CD4-positive, alpha-beta T cell treated with Interleukin-17A for 1 hour (primary cell): Measurements from ENCODE around the gene ACTRT2.

Experiments used
- DNase-seq: peaks from one replicate; pipeline ENCODE4 v3.0.0-alpha.2; 2020

The ACTRT2 gene

DNA sequence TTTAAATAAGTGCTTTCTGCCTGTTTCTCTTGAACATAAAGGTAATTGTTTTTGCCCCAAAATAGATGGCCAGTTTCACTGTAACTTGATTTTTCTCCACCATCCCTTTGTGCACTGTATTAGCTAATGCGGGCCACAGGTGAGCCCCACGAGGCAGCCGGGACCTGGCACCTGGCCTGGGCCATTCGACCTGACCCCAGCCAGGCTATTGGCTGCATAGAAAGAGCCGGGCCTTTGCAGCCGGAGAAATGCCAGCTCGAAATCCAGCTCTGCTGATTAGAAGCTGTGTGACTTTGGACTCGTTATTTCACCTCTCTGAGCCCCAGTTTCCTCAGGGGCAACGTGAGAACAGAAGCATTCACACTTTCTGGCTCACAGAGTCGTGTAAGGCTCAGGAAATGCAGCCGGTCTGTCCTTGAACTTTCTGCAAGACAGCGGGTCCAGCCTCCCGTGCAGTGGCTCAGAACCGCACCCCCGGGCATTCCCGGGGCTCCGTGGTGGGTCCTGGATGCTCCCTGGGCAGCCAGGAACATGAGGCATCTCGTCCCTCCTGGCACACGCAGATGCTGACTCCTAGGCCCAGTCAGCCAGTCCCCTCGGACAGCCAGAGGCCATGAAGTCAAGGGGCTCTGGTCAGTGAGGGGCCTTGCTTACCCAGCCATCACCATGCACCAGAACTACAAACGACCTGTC is 37.4 kb upstream of the ACTRT2 start:
- no peak for DNase-seq

DNA sequence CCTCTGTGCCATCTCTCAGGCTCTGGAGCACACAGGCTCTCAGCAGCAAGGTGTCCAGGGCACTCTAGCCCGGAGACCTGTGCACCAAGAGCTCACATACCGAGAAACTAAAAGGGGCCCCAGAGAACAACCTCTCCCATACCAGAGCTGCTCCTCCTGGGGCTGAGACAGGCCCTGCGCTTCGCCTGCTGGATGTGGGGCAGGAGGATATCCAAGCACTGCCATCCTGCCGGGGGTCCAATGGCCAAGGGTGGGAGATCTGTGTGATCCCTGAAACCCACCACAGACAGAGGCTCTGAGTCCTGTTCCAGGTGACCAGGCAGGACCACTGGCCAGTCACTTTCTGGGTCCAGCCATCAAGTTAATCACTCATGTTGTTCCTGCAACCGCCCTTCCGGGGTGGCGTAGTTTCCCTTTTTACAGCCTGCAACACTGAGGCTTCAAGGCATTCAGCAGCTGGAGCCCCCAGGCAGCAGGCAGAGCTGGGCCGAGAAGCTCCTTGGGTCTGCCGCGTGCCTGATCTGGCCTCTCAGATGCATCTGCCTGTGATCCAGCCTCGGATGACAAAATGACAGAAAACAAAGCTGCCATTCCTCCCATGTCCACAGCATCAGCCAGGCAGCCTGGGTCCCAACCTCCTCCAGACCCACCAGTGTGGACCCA is 36.7 kb upstream of the ACTRT2 start:
- DNase-seq = no peak

DNA sequence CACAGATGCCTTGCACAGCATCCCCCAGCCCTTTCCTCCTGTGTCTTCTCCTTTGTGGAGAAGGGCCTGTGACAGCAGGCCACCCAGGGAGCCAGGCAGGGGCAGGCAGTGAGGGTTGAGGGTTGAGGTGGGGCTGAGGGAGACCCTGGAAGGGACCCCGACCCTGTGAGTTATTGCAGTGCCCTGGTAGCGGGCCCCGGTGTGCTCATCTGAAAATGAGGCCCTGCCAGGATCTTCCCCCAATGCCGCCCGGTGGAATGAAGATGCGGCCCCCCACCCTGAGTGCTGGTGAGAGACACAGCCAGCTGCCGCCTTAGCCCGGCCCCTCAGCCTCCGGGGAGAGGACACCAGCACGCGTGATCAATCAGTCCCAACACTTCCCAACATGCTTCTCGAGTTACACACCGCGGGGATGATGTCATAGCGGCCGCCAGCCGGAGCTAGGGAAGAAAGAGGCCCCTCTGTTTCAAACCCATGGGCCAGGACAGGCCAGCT is 36.2 kb upstream of the ACTRT2 start:
- no peak for DNase-seq

DNA sequence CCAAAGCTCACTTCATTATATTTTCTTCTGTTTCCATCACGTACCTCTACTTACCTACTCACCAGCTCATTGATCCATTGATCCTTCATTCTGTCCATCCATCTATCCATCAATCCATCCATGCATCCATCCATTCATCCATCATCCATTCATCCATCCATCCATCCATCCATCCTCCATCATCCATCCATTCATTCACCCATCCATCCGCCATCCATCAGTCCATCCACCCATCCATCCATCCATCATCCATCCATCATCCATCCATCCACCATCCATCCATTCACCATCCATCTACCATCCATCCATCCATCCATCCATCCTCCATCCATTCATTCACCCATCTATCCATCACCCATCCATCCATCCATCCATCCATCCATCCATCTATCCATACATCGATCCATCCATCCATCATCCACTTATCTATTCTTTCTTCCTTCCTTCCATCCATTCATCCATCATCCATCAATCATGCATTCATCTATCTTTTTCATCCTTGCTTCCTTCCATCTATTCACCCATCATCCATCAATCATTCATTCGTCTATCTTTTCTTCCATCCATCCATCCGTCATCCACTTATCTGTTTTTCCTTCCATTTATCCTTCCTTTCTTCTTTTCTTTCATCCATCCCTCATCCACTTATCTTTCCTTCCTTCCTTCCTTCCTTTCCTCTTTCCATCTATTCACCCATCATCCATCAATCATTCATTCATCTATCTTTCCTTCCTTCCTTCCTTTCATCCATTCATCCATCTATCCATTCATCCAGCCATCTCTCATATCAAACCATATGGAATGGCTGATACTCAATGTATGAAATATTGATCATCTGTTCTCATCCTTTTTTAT is 35.3 kb upstream of the ACTRT2 start:
- DNase-seq = no peak

DNA sequence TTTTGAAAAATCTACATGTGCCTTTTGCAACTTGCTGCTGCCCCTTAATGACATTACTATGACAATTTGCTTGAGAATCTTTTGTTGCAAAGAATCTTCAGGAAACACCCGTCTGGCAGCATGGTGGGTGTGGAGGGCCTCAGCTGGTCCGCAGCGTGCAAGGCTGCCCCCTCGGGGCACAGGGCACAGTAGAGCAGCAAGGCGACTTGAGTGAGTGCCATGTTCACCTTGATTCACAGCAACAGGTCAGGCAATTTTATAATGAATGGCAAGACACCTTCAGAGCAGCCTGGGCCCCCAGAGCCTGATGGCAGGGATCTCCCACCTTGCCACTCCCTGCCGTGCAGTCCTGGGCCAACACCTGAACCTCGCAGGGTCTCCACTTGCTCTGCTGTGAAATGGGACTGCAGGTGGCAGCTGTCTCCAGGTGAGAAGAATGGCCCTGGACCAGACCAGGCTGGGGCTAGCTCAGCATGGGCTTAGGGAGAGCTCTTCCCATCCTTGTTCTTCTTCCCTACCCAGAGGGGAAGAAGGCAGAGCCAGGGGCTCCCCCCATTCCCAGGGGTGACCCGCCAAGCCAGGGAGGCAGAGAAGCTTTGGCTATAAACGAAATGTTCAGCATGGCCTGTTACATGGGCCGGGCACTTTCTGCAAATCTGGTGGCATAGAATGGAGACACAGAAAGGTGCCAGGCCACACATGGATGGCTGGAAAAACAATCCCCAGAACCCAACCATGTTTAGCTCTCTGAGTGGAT is 34.5 kb upstream of the ACTRT2 start:
- no peak for DNase-seq

DNA sequence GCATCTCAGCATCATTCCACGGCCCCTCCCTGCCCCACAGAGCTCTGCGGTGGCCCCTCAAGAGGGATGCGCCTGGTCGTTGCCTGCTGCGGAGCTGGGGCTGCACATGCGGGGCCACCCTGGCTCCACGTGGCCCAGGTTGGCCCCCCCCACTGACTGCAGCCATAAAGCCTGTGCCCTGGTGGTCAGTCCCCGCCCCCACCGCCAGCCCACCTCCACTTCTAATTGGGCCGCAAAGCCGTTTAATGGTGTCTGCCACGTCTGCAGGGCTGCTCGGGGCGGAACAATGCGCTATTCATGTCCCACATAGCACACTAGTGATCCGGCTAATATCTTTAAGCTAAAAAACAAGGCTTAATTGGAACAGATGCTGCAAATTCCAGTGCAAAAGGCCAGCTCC is 33.5 kb upstream of the ACTRT2 start:
- no peak for DNase-seq

DNA sequence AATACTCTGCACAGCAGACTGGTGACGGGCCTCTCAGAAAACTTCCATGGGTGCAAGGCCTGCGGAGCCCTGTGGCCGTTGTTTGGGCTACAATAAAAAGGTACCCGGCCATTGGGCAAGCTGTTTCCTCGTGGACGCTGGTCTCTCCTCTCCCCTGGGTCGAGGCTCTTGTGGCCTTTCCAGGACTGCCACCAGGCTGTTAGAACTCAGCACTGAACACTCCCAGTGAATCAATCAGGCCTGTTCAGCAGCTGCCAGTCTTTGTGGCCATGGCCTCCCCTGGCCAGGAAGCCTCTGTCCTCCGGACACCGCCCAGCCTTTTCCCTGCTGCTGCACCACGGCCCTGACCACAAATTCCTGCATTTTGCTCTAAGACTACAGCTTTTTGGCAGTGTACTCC is 33.0 kb upstream of the ACTRT2 start:
- DNase-seq = no peak

DNA sequence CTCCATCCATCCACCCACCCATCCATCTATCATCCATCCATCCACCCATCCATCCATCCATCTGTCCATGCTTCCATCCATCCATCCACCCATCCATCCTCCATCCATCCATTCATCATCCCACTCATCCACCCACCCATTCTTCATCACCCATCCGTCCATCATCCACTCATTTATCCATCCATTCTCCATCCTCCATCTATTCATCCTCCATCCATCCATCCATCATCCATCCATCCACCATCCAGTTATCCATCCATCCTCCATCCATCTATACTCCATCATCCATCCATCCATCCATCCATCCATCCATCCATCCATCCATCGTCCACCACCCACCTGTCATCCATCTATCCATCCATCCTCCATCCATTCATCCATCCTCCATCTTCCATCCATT is 32.1 kb upstream of the ACTRT2 start:
- no peak for DNase-seq

DNA sequence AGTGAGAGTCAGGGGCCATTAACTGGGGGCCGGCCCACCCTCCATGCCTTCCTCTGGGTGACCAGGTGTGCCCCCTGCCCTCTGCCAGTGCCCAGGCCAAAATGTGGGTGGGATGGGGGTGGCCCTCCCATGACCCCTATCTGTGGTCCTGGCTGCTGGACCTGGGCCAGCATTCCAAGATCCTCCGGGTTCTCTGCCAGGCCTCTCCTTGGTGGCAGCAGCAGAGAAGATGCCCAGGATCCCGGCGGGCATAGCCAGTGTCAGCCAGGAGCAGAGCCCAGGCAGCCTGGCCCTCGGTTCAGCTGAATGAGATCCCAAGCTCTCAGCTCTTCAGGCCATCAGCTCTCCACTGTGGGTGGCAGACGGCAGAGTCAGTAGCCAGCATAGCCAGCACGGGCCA is 31.3 kb upstream of the ACTRT2 start:
- no peak for DNase-seq

DNA sequence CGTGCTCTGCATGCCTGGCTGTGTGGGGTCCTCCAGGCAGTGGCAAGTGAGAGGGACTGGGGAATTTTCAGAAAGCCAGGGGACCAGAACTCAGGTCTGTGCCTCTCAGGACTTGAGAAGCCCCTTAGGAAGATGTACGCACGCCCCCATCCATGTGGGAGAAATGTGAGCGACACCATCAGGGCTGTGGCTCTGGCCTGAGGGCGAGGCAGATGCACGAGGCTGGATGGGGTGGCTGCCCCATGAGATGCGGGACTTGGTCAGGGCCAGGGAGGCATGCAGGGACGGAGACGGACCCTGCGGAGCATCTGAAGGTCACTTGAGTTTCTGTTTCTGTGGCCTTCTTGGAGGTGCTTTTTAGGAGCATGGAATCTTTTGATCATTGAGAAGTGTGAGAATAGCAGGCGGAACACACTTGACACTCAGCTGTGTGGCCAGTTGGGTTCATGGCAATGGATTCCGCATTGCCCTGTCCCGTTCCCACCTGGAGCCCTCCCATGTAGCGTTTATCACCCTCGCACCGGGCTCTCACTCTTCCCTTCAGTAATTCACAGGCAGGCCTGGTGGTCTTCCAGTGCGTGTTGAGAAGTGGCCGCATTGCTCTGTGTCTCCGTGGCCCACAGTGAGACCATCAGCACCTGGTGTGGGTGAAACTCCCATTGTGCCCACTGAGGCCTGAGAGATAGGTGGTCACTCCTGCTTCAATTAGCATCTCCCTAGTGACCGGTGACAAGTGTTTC is 30.7 kb upstream of the ACTRT2 start:
- DNase-seq = no peak

DNA sequence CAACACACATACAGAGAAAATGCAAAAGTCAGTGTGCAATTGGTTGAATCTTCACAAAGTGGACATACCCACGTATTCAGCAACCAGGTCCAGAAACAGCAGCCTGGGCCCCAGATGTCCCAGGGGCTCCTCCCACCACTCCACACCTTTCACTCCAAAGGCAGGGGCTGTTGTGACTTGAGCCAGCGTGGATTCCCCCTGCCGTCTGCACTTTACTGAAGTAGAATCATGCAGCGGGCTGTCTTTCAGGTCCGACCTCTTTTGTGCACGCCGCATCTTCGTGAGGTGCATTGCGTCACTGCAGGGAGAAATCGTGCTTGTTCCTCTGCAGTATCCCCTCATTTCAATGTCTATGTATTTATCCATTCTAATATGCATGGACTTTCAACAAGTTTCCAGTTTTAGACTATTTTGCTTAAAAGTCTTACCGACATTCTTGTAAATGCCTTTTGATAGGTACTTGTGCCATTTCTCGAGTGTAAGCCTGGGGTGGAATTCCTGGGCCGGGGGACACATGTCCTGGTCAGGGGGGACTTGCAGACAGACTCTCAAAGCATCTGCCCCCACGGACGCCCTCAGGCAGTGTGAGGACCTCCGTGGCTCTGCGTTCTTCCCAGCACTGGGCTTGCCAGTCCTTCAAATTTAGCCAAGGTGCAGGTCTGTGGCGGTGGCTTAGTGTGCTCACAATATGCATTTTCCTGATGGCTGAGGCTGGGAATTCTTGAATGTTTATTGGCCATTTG is 29.3 kb upstream of the ACTRT2 start:
- DNase-seq = no peak

DNA sequence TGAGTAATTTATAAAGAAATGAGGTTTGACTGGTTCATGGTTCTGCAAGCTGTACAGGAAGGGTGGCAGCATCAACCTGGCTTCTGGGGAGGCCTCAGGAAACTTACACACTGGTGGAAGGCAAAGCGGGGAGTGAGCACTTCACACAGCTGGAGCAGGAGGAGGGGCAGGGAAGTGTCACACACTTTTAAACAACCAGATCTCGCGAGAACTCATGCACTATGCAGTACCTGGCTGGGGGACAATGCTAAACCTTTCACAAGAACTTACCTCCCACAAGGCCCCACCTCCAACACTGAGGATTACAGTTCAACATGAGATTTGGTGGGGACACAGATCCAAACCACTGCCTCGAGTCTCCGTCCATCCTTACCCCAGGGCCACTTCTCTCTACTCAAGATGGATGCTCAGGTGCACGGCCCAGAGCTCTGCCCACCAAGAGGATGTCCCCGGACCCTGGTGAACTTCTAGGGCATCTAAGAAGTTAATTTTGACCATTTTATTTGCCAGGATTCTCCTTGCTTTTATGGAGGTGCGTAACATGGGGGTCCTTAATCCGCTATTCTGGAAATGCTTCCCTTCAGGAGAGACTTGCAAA is 22.7 kb upstream of the ACTRT2 start:
- no peak for DNase-seq

DNA sequence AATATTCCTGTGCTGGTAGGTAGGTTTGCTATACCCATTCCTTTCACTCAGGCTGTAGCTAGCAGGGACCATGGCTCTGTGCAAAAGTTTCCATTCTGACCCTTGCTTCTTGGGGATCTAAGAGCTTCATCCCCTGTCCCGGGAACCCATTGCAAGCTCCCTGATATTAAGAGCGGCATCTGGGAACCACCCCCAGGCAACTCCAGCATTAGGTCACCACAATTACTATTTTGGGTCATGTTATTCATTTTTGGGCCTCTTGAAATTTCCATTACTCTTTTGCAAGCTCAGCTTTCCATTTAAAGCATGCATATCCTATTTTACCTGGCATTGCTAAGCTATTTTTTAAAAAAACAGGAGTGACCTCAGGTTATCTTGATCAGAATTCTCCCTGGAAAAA is 22.1 kb upstream of the ACTRT2 start:
- DNase-seq = no peak

DNA sequence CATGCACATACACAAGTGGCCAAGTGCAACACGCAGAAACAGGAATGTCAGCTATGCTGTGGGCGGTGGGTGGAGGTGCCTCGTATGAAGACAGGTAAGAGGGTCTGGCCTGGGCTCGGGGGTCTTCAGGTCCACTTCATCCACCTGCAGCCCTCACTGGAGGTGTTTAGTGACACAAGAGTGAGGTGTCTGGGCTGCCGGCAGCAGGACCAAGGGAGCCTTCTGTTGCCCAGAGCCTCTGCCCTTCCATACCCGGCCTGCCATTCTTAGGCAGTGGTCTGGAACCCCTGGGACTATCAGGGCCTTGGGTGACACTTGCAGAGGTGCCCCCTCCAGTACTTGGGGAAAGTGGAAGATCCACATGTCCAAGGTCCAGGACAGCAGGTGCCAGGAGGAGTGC is 21.7 kb upstream of the ACTRT2 start:
- no peak for DNase-seq

DNA sequence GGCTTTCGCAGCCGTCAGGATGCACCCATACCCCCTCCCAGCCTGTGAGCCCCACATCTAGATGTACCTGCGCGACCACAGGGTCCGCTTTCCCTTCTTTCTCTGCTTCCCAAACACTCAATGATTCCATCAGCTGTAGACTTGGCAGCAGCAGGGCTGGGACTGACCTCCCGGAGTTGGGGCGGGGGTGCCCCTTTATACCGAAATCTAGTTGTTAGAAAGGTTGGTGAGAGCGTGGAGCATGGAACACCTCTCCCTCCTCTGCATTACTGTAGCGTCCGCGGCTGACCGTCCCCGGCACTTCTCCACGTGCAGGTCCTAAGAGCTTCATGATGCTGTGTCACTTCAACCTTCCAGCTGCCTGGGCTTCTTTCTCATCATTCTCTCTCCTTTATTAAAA is 21.1 kb upstream of the ACTRT2 start:
- DNase-seq = no peak

DNA sequence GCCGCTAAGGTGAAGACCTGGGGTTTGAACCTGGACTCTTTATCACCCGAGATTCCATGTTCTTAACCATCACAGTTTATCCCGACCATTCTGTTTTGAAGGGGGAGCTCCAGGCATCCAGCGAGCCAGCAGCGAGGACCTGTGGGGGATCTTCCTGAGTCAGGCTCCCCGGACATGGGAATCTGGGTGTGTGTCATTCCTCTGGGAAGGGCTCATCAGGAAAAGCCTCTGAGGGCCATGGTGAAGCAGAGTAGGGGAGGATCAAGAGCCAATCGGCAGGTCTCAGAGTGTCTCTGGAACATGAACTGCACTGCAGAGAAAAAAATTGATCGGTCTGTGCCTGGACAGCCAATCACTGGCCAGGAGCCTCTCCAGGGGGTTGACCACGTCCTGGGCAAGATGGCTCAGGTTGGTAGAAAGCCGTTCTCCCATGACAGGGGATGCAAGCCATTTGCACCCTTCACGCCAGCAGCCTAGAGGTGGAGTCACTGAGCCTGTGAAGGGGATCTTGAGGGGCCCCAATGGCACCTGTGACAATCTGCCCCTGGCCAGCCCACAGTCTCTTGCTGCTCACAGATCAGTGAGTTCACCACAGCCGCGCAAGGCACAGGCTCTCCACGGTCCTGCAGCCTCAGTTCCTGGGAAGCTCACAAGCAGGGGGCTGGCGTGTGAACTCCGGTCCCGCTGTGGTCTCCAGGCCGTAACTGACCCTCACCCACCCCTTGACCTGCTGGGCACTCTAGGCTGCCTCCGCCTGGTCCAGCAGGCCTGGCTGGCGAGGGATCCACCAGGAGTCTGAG is 20.4 kb upstream of the ACTRT2 start:
- no peak for DNase-seq

DNA sequence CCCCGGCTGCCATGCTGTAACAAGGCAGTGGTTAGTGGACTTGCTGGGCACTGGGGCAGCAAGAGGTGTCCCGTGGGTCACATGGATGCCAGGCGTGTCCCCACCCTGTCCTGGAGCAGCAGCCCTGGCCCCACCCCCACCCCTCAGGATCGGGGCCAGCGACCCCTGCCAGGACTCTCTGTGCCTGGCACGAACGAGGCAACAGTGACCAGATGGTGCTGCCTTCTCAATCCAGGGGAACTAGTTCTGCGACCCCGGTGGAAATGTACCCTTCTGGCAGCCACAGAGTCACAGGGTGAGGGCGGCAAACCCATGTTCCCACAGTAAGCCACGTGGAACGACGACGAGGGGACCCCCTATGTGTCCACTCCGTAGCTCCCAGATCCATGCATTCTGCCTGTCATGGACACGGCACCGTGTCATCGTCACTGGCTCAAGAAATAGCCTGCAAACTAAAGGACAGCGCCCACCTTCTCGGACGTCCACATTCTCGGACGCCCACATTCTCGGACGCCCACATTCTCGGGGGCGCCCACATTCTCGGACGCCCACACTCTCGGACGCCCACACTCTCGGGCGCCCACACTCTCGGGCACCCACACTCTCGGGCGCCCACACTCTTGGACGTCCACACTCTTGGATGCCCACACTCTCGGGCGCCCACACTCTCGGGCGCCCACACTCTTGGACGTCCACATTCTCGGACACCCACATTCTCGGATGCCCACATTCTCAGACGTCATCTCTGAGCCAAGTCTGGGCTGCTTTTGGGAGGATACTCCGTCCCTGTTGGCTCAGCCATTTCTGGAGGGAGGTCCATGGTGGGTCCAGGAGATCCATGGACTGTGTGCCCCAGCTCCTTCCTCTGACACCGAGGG is 19.6 kb upstream of the ACTRT2 start:
- no peak for DNase-seq

DNA sequence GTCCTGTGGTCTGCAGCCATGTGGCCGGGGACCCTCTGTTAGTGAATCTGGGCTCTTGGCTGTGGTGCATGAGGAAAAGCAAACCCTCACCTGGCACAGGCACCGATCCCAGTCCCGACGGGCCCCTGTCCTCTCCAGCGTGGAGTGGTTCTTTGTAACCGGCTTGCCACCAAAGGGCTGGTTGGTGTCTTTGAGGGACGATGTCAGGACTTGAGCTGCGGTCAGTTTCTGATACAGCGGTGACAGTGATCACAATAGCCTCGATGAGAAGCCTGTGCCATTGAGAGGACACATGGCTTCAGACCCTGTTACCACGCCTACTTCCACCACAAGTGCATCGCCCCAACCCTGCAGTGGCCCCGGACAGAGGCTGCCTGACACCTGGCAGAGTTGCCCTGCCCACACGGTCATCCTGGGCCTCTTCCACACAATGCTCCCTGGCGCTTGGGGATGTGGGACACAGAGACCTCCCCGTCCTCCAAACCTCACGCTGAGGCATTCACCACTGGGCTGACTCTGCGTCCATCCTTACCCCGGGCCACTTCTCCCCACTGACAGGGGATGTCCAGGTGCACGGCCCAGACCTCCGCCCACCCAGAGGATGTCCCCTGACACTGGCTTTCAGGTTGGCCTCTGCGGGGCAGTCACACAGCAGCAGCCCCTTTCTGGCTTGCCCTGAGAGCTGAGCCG is 18.8 kb upstream of the ACTRT2 start:
- DNase-seq = no peak
